ENCODE measurements around the gene GLUL.

DNA sequence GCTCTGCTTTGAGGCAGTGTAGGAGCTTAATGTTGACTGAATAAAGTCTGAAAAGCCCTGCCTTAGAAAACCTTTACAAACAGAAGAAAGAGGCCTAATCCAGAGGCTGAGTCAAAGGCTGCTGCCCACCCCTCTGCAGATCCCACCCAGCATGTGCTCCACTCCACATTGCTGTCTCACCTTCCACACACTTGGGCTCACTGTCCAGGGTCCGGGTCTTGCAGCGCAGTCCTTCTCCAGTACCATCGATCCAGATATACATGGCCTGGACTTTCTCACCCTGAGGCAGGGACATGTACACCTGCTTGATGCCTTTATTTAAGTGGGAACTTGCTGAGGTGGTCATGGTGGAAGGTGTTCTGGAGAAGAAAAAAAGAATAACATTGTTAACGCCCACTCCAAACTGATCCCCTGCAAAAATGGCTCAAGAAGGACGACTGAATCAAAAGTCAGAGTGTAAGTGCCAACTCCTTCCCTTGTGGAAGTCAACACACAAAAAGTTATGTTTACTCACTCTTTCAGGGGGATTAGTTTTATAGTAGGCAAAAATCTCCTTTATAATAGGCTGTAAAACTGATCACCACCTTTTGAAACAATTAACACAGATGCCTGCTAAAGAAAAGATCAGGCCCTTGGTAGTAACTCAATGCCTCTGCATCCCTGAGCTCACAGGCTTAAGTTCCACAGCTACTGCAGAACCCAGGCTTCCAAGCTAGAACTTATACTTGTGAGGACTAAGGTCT is 3.0 kb downstream of the GLUL start:
- TF ChIP-seq NFE2L2 (IDR thresholded peaks at IDR 0.05; ENCODE audit: low read depth, low read length), result no peak
- no peak for TF ChIP-seq POLR2A (IDR thresholded peaks at IDR 0.05; ENCODE audit: low read depth, low read length)
- TF ChIP-seq, protein P1, sequence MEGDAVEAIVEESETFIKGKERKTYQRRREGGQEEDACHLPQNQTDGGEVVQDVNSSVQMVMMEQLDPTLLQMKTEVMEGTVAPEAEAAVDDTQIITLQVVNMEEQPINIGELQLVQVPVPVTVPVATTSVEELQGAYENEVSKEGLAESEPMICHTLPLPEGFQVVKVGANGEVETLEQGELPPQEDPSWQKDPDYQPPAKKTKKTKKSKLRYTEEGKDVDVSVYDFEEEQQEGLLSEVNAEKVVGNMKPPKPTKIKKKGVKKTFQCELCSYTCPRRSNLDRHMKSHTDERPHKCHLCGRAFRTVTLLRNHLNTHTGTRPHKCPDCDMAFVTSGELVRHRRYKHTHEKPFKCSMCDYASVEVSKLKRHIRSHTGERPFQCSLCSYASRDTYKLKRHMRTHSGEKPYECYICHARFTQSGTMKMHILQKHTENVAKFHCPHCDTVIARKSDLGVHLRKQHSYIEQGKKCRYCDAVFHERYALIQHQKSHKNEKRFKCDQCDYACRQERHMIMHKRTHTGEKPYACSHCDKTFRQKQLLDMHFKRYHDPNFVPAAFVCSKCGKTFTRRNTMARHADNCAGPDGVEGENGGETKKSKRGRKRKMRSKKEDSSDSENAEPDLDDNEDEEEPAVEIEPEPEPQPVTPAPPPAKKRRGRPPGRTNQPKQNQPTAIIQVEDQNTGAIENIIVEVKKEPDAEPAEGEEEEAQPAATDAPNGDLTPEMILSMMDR (conservative IDR thresholded peaks at IDR 0.05; ENCODE audit: low read depth, low read length), result no peak
- TF ChIP-seq, protein P2, sequence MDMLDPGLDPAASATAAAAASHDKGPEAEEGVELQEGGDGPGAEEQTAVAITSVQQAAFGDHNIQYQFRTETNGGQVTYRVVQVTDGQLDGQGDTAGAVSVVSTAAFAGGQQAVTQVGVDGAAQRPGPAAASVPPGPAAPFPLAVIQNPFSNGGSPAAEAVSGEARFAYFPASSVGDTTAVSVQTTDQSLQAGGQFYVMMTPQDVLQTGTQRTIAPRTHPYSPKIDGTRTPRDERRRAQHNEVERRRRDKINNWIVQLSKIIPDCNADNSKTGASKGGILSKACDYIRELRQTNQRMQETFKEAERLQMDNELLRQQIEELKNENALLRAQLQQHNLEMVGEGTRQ (IDR thresholded peaks at IDR 0.05; ENCODE audit: low read depth, low read length), result no peak
- no peak for TF ChIP-seq MAZ (IDR thresholded peaks at IDR 0.05; ENCODE audit: borderline replicate concordance, low read depth, low read length)
- TF ChIP-seq CHD1 (IDR thresholded peaks at IDR 0.05; ENCODE audit: low read depth, low read length), result no peak
- TF ChIP-seq RAD21 (IDR thresholded peaks at IDR 0.05; ENCODE audit: low read length), result no peak
- no peak for TF ChIP-seq MAFK (IDR thresholded peaks at IDR 0.05; ENCODE audit: low read depth, low read length)
- no peak for TF ChIP-seq RCOR1 (IDR thresholded peaks at IDR 0.05; ENCODE audit: insufficient replicate concordance, low read length)
- TF ChIP-seq, protein P3, sequence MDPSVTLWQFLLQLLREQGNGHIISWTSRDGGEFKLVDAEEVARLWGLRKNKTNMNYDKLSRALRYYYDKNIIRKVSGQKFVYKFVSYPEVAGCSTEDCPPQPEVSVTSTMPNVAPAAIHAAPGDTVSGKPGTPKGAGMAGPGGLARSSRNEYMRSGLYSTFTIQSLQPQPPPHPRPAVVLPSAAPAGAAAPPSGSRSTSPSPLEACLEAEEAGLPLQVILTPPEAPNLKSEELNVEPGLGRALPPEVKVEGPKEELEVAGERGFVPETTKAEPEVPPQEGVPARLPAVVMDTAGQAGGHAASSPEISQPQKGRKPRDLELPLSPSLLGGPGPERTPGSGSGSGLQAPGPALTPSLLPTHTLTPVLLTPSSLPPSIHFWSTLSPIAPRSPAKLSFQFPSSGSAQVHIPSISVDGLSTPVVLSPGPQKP (IDR thresholded peaks at IDR 0.05; ENCODE audit: borderline replicate concordance, low read depth, low read length), result no peak
- TF ChIP-seq CEBPB (IDR thresholded peaks at IDR 0.05; ENCODE audit: low read depth, low read length), result no peak
- TF ChIP-seq BHLHE40 (IDR thresholded peaks at IDR 0.05; ENCODE audit: low read depth, low read length), result no peak
- no peak for TF ChIP-seq FOS (IDR thresholded peaks at IDR 0.05; ENCODE audit: low read depth, low read length)
